D721Med (cell line): ENCODE data around the gene CC2D1A.

Experiments
- DNase-seq: peaks from one replicate; pipeline ENCODE4 v3.0.0; 2011; ENCODE audit warnings: low spot score; ENCODE audit not compliant: insufficient read length
- FAIRE-seq: peaks from 2 replicates; lab custom pipeline; 2011; peaks lifted over from hg19 to GRCh38; lab: Jason Lieb, UNC
- TF ChIP-seq, protein P1 (sequence below): IDR thresholded peaks from 2 replicates; pipeline ENCODE4 v1.5.1; 2012; ENCODE audit warnings: mild to moderate bottlenecking, control low read depth; ENCODE audit not compliant: insufficient read depth; ENCODE audit errors: missing control alignments

CC2D1A gene

DNA sequence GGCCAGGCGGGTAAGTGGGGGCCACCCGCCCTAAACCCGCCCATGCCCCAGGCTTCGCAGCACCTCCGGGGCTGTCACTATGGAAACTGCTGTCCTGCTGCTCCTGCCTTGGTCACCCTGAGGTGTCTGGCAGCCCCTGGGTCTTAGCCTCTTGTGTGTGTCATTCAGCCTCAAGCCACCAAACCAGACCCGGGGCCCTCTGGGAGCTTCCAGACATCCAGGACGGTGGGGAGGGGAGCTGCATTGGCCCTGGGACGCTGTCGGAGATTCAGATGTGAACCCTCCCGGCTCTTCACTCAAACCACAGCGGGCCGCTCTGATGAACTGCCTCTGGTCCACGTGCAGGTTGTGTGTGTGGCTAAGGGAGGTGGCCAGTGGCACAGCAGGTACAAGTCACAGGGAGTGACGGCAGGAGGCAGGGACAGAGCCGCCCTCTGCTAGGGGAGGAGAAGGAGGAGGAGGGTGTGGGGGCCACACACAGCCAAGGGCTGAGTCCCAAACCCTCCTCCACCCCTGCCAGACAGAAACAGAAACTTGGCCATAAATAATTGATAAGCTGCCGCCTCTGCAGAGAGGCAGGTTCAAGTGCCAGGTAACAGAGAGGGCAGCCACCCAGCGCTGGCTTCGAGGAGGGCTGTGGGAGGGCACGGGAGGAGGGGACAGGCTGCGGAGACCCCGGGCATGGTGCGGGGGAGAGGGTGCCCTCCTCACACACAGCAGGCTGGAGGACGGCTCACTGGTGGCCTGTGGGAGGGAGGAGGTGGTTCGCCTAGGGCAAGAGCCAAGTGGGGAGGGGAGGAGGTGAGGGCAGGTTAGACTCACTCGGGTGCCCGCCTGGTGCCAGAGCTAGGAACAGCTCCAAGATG lies 21.0 kb upstream of the CC2D1A start:
- FAIRE-seq: no peak
- no peak for DNase-seq
- TF ChIP-seq, protein P1, sequence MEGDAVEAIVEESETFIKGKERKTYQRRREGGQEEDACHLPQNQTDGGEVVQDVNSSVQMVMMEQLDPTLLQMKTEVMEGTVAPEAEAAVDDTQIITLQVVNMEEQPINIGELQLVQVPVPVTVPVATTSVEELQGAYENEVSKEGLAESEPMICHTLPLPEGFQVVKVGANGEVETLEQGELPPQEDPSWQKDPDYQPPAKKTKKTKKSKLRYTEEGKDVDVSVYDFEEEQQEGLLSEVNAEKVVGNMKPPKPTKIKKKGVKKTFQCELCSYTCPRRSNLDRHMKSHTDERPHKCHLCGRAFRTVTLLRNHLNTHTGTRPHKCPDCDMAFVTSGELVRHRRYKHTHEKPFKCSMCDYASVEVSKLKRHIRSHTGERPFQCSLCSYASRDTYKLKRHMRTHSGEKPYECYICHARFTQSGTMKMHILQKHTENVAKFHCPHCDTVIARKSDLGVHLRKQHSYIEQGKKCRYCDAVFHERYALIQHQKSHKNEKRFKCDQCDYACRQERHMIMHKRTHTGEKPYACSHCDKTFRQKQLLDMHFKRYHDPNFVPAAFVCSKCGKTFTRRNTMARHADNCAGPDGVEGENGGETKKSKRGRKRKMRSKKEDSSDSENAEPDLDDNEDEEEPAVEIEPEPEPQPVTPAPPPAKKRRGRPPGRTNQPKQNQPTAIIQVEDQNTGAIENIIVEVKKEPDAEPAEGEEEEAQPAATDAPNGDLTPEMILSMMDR: no peak

- no peak for DNase-seq
- FAIRE-seq: no peak
Measured at GRCh38 chr19:13885826-13886365, 20.1 kb upstream of the CC2D1A start.

DNA sequence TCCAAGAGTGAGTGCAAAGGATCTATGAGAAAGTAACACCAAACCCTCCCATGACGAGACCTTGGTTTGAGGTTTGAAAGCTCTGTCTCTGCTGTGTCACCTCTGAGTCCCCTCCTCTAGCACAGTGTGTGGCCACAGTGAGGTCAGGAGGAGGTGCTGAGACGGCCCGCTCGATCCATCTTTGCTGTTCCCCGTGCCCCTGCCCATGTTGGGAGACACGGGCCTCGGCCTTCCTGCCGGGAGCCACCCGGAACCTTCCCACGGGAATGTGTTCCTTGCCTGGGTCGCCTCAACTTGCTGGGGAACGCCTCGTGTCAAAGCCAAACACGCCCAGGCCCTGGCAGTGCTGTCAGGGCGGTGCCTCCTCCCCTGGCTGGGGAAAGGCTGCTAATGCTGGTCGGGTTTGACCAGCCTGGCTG lies 19.0 kb upstream of the CC2D1A start:
- FAIRE-seq: no peak
- DNase-seq: no peak
- TF ChIP-seq, protein P1: no peak

More at GRCh38 chr19:13885826-13886365, 20.1 kb upstream of the CC2D1A start:
- TF ChIP-seq, protein P1: no peak

DNA sequence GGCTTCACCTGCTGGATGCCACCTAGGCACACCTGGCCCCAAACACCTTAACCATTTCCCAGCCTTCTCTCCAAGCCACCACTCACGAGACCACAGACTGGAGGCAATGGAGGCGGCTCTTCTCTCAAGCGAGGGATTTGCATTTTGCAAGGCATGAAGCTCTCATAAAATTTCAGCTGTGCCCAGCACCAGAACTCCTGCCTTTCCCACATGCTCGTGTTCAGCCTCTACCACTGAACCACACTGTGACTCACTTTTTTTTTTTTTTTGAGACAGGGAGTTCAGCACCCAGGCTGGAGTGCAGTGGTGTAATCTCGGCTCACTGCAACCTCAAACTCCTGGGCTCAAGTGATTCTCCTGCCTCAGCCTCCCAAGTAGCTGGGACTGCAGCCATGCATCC lies 18.5 kb upstream of the CC2D1A start:
- TF ChIP-seq, protein P1: no peak
- FAIRE-seq: no peak
- no peak for DNase-seq

DNA sequence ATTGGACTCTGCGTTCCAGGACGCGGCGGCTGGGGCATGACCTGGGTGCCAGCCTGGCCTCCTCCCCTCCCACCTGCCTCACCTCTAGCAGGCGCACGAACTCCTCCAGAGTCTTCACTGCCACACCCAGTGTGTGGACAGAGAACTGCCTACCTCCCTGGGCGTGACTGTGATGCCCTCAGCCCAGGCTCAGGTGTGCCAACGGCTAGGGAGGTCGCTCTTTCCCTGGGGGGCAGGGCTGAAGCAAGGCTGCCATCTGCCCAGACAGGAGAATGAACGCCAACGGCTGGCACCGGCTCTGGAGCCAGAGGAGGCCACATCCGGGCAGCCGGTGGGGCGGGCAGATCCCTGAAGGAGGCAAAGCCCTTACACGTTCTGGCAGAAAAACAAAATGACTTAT lies 17.7 kb upstream of the CC2D1A start:
- TF ChIP-seq, protein P1: no peak
- DNase-seq: no peak
- no peak for FAIRE-seq

DNA sequence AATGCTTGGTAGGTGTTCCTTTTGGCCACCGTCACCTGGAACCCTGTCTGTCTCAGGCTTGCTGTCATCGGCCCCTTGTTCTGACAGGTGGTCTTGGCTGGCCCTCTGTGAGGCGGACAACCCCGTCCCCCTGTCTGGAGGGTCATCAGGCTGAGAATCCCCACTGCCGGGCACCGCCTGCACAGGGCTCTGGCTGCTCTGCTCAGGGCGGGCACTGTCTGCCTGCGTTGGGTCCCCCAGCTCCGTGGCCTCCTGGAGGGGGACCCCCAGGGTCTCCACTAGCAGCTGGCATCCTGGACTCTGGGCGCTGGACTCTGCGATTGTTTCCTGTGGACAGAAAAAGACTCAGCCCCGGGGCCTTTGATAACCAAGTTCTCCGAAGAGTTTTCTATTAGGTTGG lies 15.9 kb upstream of the CC2D1A start:
- TF ChIP-seq, protein P1: no peak
- DNase-seq (no peak), FAIRE-seq (no peak)

DNA sequence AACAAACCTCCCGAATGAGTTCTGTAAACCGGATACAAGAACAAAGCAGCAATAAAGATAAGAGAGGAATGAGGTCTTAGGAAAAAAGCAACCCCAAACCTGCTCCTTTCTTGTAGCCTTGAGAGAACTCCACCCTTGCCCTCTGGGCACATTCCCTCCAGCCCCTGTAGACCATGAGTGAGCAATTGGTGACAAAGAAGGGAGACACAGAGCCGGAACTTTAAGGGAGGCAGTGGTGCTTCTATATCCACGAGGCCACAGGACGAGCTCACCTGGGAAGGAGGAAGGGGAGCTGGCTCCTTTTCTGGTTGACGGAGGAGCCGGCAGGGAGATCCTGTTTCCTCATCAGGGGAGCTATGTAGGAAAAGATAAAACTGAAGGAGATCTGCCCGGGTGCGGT lies 13.1 kb upstream of the CC2D1A start:
- FAIRE-seq: no peak
- no peak for DNase-seq
- TF ChIP-seq, protein P1: no peak
